Measurements from ENCODE around the gene COX7A2. TPM values are rescaled to one million over a fixed set of nuclear protein-coding genes. Genes with fewer than 3 reads are reported as not detected.

The COX7A2 gene
- total RNA-seq, 6 donors from 2014 or later: 38.8 to 309 (median 181) TPM

GRCh38 chr6:75201901-75202672, 41.5 kb downstream of the COX7A2 start:
- Histone ChIP-seq H3K27me3 (peaks cover 0 to 28% (median 11%) of the 10 kb centered on the region in 4 donors), H3K36me3 (no peaks in the 10 kb centered on the region), H3K9me3 (no peaks in the 10 kb centered on the region), H3K27ac (no peak overlapping the region), H3K4me3 (peak overlapping the region in 2 of 4 donors; percentile 23 to 25), H3K4me1 (peaks cover 27 to 43% (median 32%) of the 10 kb centered on the region in 4 donors)
- WGBS, 2 donors: 19 to 48% methylated on average over 11 to 33 of the region's 46 CpGs
- no peak for ATAC-seq (ENCODE audit: low FRiP score in 2 of 2)
- peak in 1 of 2 donors; percentile 73 for DNase-seq
- no peak for TF ChIP-seq EP300 (IDR thresholded peaks at IDR 0.05)
- TF ChIP-seq POLR2A (IDR thresholded peaks at IDR 0.05): no peak
- TF ChIP-seq POLR2AphosphoS5 (IDR thresholded peaks at IDR 0.05): no peak
- TF ChIP-seq CTCF (IDR thresholded peaks at IDR 0.05): no peak

- no peak for TF ChIP-seq CTCF (IDR thresholded peaks at IDR 0.05)
- TF ChIP-seq EP300 (IDR thresholded peaks at IDR 0.05): no peak
- TF ChIP-seq POLR2A (IDR thresholded peaks at IDR 0.05): no peak
- no peak for TF ChIP-seq POLR2AphosphoS5 (IDR thresholded peaks at IDR 0.05)
Measured at GRCh38 chr6:75201021-75201420, 42.6 kb downstream of the COX7A2 start.

GRCh38 chr6:75199889-75200288, 43.7 kb downstream of the COX7A2 start:
- no peak for TF ChIP-seq POLR2A (IDR thresholded peaks at IDR 0.05)
- H3K27ac ChIP-seq: no peak overlapping the region
- no peaks in the 10 kb centered on the region for H3K9me3 ChIP-seq
- H3K36me3 ChIP-seq: no peaks in the 10 kb centered on the region
- peaks cover 0 to 13% (median 6%) of the 10 kb centered on the region in 4 donors for H3K27me3 ChIP-seq
- H3K4me1 ChIP-seq: peaks cover 8 to 21% (median 13%) of the 10 kb centered on the region in 4 donors
- ATAC-seq (ENCODE audit: low FRiP score in 2 of 2) (no peak), DNase-seq (no peak)
- WGBS, 2 donors: 76 to 95% methylated on average over 1 to 3 of the region's 3 CpGs
- H3K4me3 ChIP-seq: no peak overlapping the region

More at GRCh38 chr6:75201021-75201420, 42.6 kb downstream of the COX7A2 start:
- no peak for DNase-seq
- no peaks in the 10 kb centered on the region for H3K9me3 ChIP-seq
- no peak overlapping the region for H3K27ac ChIP-seq
- no peak for ATAC-seq (ENCODE audit: low FRiP score in 2 of 2)
- no peak overlapping the region for H3K4me3 ChIP-seq
- 23 to 32% methylated on average over 1 of the region's 1 CpG for WGBS, 2 donors
- peaks cover 0 to 19% (median 9%) of the 10 kb centered on the region in 4 donors for H3K27me3 ChIP-seq
- H3K4me1 ChIP-seq: peaks cover 19 to 33% (median 23%) of the 10 kb centered on the region in 4 donors
- H3K36me3 ChIP-seq: no peaks in the 10 kb centered on the region

- ATAC-seq (ENCODE audit: low FRiP score in 2 of 2) (no peak), DNase-seq (no peak)
- H3K4me3 ChIP-seq: no peak overlapping the region
- no peaks in the 10 kb centered on the region for H3K27me3 ChIP-seq
- no peak overlapping the region for H3K27ac ChIP-seq
- no peaks in the 10 kb centered on the region for H3K36me3 ChIP-seq
- TF ChIP-seq EP300 (IDR thresholded peaks at IDR 0.05) (no peak), POLR2A (IDR thresholded peaks at IDR 0.05) (no peak), POLR2AphosphoS5 (IDR thresholded peaks at IDR 0.05) (no peak)
- WGBS, 2 donors: 45 to 75% methylated on average over 2 of the region's 2 CpGs
- H3K9me3 ChIP-seq: no peaks in the 10 kb centered on the region
- no peaks in the 10 kb centered on the region for H3K4me1 ChIP-seq
Measured at GRCh38 chr6:75196081-75196687, 47.4 kb downstream of the COX7A2 start.

GRCh38 chr6:75188221-75188925, 55.2 kb downstream of the COX7A2 start:
- H3K27ac ChIP-seq: no peak overlapping the region
- H3K9me3 ChIP-seq: no peaks in the 10 kb centered on the region
- no peaks in the 10 kb centered on the region for H3K36me3 ChIP-seq
- H3K27me3 ChIP-seq: no peaks in the 10 kb centered on the region
- no peak for DNase-seq
- ATAC-seq (ENCODE audit: low FRiP score in 2 of 2): no peak
- H3K4me3 ChIP-seq: no peak overlapping the region
- TF ChIP-seq POLR2A (IDR thresholded peaks at IDR 0.05) (no peak), CTCF (IDR thresholded peaks at IDR 0.05) (no peak), POLR2AphosphoS5 (IDR thresholded peaks at IDR 0.05) (no peak), EP300 (IDR thresholded peaks at IDR 0.05) (no peak)
- H3K4me1 ChIP-seq: no peaks in the 10 kb centered on the region
- WGBS, 2 donors: 60 to 61% methylated on average over 3 of the region's 3 CpGs

Other genes with a start within 250 kb of the COX7A2 start
- gene COL12A1, start 37.7 kb downstream of the COX7A2 start, total RNA-seq: 100 to 1,000 TPM in 2 of 6 donors, 10 to 100 TPM in 4; 33.3 to 176 (median 76.9) TPM
- 100 to 1,000 TPM in 4 of 6 donors, 10 to 100 TPM in 2; 38.8 to 177 (median 140) TPM for gene TMEM30A, start 41.0 kb upstream of the COX7A2 start, total RNA-seq
- gene FILIP1, start 250.0 kb upstream of the COX7A2 start, total RNA-seq: 10 to 100 TPM; 16.7 to 31.7 (median 21.7) TPM